ENCODE measurements around the gene ESPNL.

ESPNL gene

GRCh38 chr2:238142382-238143205 is 42.5 kb downstream of the ESPNL start:
- no peak for DNase-seq

GRCh38 chr2:238143239-238143951 is 43.3 kb downstream of the ESPNL start:
- peak; percentile 78 for DNase-seq

- no peak for DNase-seq
Observed at GRCh38 chr2:238144262-238144661, 44.1 kb downstream of the ESPNL start.

- no peak for DNase-seq
Observed at GRCh38 chr2:238145046-238145445, 44.9 kb downstream of the ESPNL start.

DNA sequence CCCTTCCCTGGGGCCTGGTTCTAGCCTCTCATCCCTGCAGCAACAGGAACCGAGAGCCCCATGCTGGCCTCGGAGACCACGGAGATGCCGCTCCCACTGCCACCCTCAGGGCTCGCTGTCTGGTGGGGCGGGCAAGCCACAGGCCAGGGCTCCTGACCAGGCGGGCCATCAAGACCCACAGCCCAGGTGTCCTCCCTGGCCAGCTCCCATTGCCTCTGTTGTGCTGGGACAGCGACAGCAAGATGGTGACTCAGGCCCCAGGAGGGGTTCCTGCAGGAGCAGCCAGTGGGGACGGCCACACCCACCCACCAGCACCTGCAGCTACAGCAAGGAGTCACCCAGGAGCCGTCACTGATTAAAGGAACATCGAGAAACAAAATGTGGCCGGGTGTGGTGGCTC is 45.7 kb downstream of the ESPNL start:
- DNase-seq, result no peak

DNA sequence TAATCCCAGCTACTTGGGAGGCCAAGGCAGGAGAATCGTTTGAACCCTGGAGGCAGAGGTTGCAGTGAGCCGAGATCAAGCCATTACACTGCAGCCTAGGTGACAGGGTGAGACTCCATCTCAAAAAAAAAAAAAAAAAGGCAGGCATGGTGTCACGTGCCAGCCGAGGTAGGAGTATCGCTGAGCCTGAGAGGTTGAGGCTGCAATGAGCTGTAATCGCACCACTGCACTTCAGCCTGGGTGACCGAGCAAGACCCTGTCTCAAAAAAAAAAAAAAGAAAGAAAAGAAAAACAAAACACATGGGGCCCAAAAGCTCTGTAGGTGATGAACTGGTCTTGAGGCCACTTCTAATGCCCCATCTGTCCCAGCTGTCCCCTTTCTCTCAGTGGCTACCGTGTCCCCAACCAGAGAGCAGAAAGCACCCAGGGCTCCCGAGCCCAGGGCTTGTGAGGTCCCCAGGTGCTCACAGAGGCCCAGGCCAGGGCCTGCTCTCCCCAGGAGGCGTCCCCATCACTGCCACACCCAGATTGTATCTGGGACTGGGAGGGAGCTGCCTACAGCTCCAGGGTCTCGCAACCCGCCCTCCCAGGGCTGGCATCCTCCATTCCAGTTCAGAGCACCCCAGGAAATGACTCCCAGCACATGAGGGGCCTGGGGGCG is 46.9 kb downstream of the ESPNL start:
- DNase-seq, result no peak

DNA sequence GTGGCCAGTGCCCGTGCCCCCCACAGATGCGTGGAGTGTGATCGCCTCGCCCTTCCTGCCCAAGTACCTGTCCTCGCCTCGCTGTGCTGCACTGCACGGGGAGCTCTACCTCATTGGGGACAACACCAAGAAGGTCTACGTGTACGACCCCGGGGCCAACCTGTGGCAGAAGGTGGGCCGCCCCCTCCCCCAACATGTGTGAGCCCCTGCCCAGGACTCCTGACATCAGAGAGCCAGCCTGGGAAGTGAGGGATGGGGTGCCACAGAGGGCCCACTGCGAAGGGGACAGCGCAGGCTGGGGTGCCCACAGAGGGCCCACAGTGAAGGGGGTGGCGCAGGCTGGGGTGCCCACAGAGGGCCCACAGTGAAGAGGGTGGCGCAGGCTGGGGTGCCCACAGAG is 48.8 kb downstream of the ESPNL start:
- no peak for DNase-seq

- DNase-seq, result no peak
Observed at GRCh38 chr2:238149841-238150572, 49.9 kb downstream of the ESPNL start.

DNA sequence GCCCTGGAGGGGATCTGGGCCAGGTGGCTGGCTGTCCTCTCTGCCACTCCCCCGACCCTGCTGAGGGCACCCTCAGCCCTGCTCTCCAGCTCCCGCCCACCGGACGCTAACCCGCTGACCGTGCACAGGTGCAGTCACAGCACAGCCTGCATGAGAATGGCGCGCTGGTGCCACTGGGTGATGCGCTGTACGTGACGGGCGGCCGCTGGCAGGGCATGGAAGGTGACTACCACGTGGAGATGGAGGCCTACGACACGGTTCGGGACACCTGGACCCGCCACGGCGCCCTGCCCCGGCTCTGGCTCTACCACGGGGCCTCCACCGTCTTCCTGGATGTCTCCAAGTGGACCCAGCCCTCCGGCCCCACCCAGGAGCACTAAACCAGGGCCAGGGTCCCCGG is 50.5 kb downstream of the ESPNL start:
- no peak for DNase-seq

GRCh38 chr2:238151205-238151604 is 51.1 kb downstream of the ESPNL start:
- DNase-seq, result no peak

GRCh38 chr2:238151628-238152235 is 51.6 kb downstream of the ESPNL start:
- no peak for DNase-seq

DNA sequence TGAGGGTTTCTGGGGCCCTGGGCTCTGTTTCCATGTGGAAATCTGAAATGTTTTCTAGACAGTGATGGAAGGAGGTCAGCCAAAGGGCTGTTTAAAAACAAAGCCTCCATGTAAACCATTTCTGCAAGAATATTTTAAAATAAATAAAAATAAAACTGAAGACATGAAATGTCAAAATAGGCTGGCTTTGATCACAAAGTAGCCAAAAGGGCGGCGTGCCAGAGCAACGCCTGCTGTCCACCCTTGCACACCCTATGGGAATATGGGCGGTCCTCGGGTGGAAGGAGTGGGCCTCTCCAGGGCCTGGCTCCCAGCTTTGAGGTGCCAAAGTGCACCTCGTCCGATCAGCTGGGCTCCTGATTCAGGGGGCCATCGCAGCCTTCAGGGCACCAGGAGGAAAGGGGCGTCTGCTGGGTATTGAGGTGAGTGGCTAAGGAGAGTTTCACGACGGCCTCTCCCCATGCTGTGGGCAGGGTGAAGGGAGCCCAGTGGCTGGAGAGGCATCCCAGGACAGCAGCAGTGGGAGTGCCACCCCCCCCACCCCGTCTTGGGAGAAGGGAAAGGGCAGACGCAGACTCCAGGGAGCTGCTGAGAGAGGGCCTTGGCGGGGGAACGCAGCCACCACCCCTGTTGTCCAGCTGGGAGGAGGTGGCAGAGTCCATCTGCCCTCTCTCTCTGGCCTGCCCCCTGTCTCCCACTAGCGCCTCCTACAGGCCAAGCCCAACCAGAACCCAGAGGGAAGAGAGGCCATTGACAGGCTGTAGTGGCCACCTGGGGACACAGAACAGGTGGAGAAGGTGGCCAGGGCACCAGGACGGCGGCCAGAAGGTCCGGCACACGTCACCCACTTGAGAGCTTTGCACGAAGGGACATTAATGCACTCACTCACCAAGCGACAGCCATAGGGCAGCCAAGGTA is 52.9 kb downstream of the ESPNL start:
- DNase-seq, result no peak

DNA sequence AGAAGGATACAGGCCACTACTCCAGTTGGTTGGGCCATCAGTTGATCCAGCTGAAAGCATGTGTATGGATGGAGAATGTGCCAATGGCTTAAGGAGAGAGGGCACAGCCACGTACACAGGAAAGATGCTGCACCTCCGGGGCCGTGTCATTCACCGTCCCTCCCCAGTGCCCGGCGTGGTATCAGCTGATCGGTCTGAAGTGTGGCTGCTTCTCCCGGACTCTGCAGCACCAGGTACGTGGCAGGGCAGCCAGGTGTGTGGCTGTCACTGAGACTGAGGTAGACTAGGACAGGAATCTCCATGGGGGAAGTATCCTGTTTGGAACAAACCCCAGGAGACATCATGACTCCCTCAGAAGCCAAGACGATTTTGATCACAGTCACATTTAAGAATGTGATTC is 54.4 kb downstream of the ESPNL start:
- no peak for DNase-seq

DNA sequence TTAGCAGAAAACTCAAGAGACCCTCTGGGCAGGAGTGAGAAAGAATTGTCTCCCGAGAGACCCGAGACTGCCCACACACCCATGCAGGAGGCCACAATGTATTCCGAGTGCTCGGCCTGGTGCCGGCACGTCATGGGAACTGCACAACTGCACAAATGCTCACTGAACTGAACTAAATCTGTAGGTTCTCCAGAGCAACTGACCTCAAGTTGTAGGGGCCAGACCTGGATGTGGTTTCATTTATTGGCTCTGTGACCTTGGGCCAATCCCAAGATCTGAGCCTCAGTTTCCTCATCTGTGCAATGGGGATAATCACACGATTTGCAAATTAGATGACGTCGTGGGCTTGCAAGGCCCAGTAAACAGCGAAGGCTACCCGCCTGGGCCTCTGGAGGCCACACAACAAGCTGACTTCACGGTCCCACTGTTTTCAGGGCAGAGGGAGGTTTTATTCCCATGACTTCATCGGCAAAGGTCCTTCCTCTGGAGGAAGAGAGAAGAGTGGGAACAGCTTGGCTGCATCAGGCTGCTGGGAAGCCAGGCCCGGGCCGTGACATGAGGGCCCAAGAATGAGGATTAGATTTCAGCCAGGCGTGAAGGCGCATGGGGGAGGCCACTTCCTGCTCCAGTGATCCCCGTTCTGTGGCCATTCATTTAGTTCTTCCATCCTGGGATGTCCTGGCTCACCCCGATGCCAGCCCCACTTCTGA is 55.1 kb downstream of the ESPNL start:
- peak; percentile 90 for DNase-seq

- DNase-seq, result peak; percentile 20
Observed at GRCh38 chr2:238155761-238156694, 55.9 kb downstream of the ESPNL start.

DNA sequence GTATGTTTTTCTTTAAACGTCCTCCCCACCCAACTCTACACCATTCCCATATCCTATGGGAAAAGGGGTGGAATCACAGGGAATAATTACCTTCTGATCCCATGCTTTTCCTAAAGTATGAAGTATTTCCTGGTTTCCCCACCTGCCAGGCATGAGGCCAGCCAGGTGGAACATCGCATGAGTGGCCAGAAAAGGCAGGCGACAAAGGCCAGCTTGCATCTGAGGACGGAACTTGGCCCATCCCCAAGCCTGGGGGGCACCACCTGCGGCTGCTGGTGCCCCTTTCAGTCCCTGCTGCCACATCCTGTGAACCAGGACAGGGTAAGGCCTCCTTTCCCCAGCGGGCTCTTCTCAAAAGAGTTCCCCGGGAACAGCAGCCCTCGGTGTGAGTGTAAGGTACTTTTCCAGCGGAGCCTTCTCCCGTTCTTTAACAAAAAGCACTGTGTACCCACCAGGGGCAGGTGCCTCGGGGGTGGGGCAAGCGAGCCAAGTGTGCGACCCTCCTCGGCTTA is 57.4 kb downstream of the ESPNL start:
- DNase-seq, result no peak

DNA sequence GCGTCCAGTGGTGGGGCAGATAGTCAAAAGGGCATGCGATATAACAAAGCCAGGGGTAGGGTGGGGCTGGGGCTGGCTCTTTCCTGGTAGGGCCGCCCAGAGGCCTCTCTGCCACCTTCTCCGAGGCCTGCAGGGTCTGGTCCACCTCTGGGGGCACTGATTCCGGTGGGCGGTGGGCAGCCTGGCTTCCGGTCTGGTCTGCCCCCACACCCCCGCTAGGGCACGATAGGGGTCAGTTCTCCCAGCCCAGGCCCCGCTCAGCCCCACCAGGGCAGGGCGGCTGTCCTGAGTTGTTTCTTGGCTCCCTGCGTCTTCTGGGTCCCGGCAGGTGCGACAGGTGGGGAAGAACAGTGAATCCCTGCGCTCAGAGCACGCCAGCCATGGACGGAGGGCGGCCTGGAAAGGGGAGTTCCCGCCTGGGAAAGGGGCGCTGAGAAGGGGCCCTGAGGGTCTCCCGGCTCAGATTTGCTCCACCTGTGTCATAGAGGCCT is 57.9 kb downstream of the ESPNL start:
- DNase-seq, result no peak

DNA sequence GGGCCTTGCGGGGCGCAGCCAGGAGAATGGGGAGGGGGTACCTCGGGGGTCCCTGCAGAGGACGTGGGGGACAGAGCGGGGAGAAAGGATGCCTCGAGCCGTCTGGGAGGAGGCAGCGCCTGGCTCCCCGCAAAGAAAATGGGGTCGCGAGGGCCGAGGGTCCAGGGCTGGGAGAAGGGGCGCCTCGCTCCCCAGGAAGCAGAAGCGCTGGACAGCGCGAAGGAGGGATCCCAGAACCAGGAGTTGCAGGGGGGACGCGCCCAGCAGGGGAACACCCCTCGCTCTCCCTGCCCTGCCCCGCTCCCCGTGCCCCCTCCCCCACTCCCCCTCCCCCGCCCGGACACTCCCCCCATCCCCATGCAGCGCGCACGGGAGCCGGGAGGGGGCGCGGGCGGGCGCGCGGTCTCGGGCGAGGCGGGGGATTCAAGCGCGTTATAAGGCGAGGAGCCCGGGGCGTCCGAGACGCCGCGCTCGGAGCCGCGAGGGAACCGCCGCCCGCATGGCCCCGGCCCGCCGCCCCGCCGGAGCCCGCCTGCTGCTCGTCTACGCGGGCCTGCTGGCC is 58.5 kb downstream of the ESPNL start, which contains the start of gene ERFE:
Gene ERFE, plus strand, starts transcription at position 462 of the 562 bp plus-strand sequence. Its CDS starts 38 bp downstream, at position 500.
- DNase-seq, result peak; percentile 22

GRCh38 chr2:238159071-238159539 is 59.0 kb downstream of the ESPNL start:
- peak; percentile 6 for DNase-seq

All from HCEC 1CT (cell line).